ENCODE measurements around the gene KCNMA1. TPM values are rescaled to one million over a fixed set of nuclear protein-coding genes. Genes with fewer than 3 reads are reported as not detected.

KCNMA1 gene
- polyA plus RNA-seq, 1 donor from 2014 or later, result 60.8 TPM

GRCh38 chr10:77463499-77463898 is 174.1 kb downstream of the KCNMA1 start:
- TF ChIP-seq EZH2 (IDR thresholded peaks at IDR 0.05; ENCODE audit: borderline replicate concordance, insufficient read depth, low read length, poor library complexity, severe bottlenecking) (no peak), SMC3 (conservative IDR thresholded peaks at IDR 0.05; ENCODE audit: poor library complexity) (no peak), EP300 (conservative IDR thresholded peaks at IDR 0.05; ENCODE audit: poor library complexity, severe bottlenecking) (no peak), TAF1 (IDR thresholded peaks at IDR 0.05; ENCODE audit: low read depth) (no peak), MXI1 (conservative IDR thresholded peaks at IDR 0.05; ENCODE audit: poor library complexity, severe bottlenecking) (no peak), RAD21 (conservative IDR thresholded peaks at IDR 0.05) (no peak), POLR2AphosphoS5 (IDR thresholded peaks at IDR 0.05) (no peak)
- TF ChIP-seq, protein P1, sequence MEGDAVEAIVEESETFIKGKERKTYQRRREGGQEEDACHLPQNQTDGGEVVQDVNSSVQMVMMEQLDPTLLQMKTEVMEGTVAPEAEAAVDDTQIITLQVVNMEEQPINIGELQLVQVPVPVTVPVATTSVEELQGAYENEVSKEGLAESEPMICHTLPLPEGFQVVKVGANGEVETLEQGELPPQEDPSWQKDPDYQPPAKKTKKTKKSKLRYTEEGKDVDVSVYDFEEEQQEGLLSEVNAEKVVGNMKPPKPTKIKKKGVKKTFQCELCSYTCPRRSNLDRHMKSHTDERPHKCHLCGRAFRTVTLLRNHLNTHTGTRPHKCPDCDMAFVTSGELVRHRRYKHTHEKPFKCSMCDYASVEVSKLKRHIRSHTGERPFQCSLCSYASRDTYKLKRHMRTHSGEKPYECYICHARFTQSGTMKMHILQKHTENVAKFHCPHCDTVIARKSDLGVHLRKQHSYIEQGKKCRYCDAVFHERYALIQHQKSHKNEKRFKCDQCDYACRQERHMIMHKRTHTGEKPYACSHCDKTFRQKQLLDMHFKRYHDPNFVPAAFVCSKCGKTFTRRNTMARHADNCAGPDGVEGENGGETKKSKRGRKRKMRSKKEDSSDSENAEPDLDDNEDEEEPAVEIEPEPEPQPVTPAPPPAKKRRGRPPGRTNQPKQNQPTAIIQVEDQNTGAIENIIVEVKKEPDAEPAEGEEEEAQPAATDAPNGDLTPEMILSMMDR (IDR thresholded peaks at IDR 0.05; ENCODE audit: poor library complexity, severe bottlenecking), result no peak
- TF ChIP-seq, protein P2, sequence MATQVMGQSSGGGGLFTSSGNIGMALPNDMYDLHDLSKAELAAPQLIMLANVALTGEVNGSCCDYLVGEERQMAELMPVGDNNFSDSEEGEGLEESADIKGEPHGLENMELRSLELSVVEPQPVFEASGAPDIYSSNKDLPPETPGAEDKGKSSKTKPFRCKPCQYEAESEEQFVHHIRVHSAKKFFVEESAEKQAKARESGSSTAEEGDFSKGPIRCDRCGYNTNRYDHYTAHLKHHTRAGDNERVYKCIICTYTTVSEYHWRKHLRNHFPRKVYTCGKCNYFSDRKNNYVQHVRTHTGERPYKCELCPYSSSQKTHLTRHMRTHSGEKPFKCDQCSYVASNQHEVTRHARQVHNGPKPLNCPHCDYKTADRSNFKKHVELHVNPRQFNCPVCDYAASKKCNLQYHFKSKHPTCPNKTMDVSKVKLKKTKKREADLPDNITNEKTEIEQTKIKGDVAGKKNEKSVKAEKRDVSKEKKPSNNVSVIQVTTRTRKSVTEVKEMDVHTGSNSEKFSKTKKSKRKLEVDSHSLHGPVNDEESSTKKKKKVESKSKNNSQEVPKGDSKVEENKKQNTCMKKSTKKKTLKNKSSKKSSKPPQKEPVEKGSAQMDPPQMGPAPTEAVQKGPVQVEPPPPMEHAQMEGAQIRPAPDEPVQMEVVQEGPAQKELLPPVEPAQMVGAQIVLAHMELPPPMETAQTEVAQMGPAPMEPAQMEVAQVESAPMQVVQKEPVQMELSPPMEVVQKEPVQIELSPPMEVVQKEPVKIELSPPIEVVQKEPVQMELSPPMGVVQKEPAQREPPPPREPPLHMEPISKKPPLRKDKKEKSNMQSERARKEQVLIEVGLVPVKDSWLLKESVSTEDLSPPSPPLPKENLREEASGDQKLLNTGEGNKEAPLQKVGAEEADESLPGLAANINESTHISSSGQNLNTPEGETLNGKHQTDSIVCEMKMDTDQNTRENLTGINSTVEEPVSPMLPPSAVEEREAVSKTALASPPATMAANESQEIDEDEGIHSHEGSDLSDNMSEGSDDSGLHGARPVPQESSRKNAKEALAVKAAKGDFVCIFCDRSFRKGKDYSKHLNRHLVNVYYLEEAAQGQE (IDR thresholded peaks at IDR 0.05; ENCODE audit: borderline replicate concordance), result no peak
- Histone ChIP-seq H3K9me2 (ENCODE audit: insufficient read depth, low read length) (no peaks in the 10 kb centered on the region), H3K27me3 (ENCODE audit: insufficient read depth, low read depth, low read length) (no peaks in the 10 kb centered on the region), H3F3A (ENCODE audit: insufficient read depth, low read length, poor library complexity, severe bottlenecking) (no peaks in the 10 kb centered on the region), H3K4me2 (ENCODE audit: low read length) (no peak overlapping the region), H3K27ac (ENCODE audit: low read length) (no peak overlapping the region), H3K79me2 (replicated peaks; ENCODE audit: insufficient read depth, low read length) (no peaks in the 10 kb centered on the region), H3K36me3 (ENCODE audit: insufficient read depth, low read length) (no peaks in the 10 kb centered on the region), H3K9ac (ENCODE audit: low read length) (no peak overlapping the region), H3K9me3 (ENCODE audit: low read length) (no peaks in the 10 kb centered on the region), H2AFZ (ENCODE audit: low read depth, low read length) (no peak overlapping the region), H3K4me3 (ENCODE audit: low read length) (no peak overlapping the region), H4K20me1 (ENCODE audit: insufficient read depth) (no peaks in the 10 kb centered on the region)

DNA sequence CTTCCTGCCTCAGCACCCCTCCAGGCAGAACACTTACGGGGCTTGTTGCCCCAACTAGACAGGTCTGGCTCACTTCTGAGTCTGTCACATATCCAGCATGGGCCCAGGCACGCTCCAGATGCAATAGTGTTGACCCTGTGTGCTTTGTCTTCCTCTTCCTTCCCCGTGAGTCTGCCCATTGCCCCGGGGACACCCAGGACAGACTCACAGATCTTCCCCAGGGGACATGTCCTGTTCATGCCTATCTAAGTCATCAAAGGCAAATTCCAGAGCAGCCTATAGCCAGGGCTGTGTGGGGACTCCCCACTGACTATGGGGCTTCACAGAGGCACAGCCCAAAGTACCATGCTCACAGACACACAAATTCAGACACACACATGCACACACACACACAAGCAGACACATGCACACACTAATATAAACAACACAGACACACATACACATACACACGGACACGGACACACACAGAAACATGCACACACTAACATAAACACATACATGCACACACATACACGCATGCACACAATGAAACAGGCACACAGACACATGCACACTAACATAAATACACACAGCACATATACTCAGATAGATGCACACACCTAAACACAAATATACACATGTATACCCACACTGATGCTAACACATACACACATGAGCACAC is 175.8 kb downstream of the KCNMA1 start:
- Histone ChIP-seq H3K27me3 (ENCODE audit: insufficient read depth, low read depth, low read length) (no peaks in the 10 kb centered on the region), H3K4me2 (ENCODE audit: low read length) (no peak overlapping the region), H3K9me2 (ENCODE audit: insufficient read depth, low read length) (no peaks in the 10 kb centered on the region), H2AFZ (ENCODE audit: low read depth, low read length) (no peak overlapping the region), H3K27ac (ENCODE audit: low read length) (no peak overlapping the region), H3K4me3 (ENCODE audit: low read length) (no peak overlapping the region), H3K79me2 (replicated peaks; ENCODE audit: insufficient read depth, low read length) (no peaks in the 10 kb centered on the region), H4K20me1 (ENCODE audit: insufficient read depth) (no peaks in the 10 kb centered on the region), H3F3A (ENCODE audit: insufficient read depth, low read length, poor library complexity, severe bottlenecking) (no peaks in the 10 kb centered on the region), H3K9ac (ENCODE audit: low read length) (no peak overlapping the region), H3K36me3 (ENCODE audit: insufficient read depth, low read length) (no peaks in the 10 kb centered on the region), H3K9me3 (ENCODE audit: low read length) (no peaks in the 10 kb centered on the region)
- TF ChIP-seq EP300 (conservative IDR thresholded peaks at IDR 0.05; ENCODE audit: poor library complexity, severe bottlenecking), result no peak
- TF ChIP-seq, protein P1 (IDR thresholded peaks at IDR 0.05; ENCODE audit: poor library complexity, severe bottlenecking), result no peak
- TF ChIP-seq POLR2AphosphoS5 (IDR thresholded peaks at IDR 0.05), result no peak
- no peak for TF ChIP-seq RAD21 (conservative IDR thresholded peaks at IDR 0.05)
- TF ChIP-seq EZH2 (IDR thresholded peaks at IDR 0.05; ENCODE audit: borderline replicate concordance, insufficient read depth, low read length, poor library complexity, severe bottlenecking), result no peak
- TF ChIP-seq SMC3 (conservative IDR thresholded peaks at IDR 0.05; ENCODE audit: poor library complexity), result no peak
- TF ChIP-seq, protein P2 (IDR thresholded peaks at IDR 0.05; ENCODE audit: borderline replicate concordance), result no peak
- no peak for TF ChIP-seq MXI1 (conservative IDR thresholded peaks at IDR 0.05; ENCODE audit: poor library complexity, severe bottlenecking)
- TF ChIP-seq TAF1 (IDR thresholded peaks at IDR 0.05; ENCODE audit: low read depth), result no peak

Measured in neural cell (in vitro differentiated cells).